Ishikawa (cell line): ENCODE measurements around the gene DTWD2.

Experiments used
- CEBPB ChIP-seq: IDR thresholded peaks from 2 replicates; pipeline ENCODE4 v1.6.1; 2012
- CREB1 ChIP-seq: IDR thresholded peaks from 2 replicates; pipeline ENCODE4 v1.6.1; 2012; ENCODE audit warnings: low read depth
- EGR1 ChIP-seq: IDR thresholded peaks from 2 replicates; pipeline ENCODE4 v1.6.1; 2012
- EP300 ChIP-seq: IDR thresholded peaks from 2 replicates; pipeline ENCODE4 v1.6.1; 2012; ENCODE audit warnings: borderline replicate concordance
- FOXM1 ChIP-seq: IDR thresholded peaks from 2 replicates; pipeline ENCODE4 v1.6.1; 2012; ENCODE audit warnings: low read depth, borderline replicate concordance
- MAX ChIP-seq: IDR thresholded peaks from 2 replicates; pipeline ENCODE4 v1.6.1; 2012
- NFIC ChIP-seq: IDR thresholded peaks from 2 replicates; pipeline ENCODE4 v1.6.1; 2012
- RAD21 ChIP-seq: IDR thresholded peaks from 2 replicates; pipeline ENCODE4 v1.6.1; 2012; ENCODE audit warnings: low read depth
- REST ChIP-seq: IDR thresholded peaks from 2 replicates; pipeline ENCODE4 v1.6.1; 2012; ENCODE audit warnings: low read depth, mild to moderate bottlenecking
- TAF1 ChIP-seq: IDR thresholded peaks from 2 replicates; pipeline ENCODE4 v1.6.1; 2012; ENCODE audit warnings: low read depth, mild to moderate bottlenecking
- TCF12 ChIP-seq: IDR thresholded peaks from 2 replicates; pipeline ENCODE4 v1.6.1; 2012; ENCODE audit warnings: low read depth
- TEAD4 ChIP-seq: IDR thresholded peaks from 2 replicates; pipeline ENCODE4 v1.6.1; 2012
- USF1 ChIP-seq: IDR thresholded peaks from 2 replicates; pipeline ENCODE4 v1.6.1; 2012
- YY1 ChIP-seq: IDR thresholded peaks from 2 replicates; pipeline ENCODE4 v1.6.1; 2012; ENCODE audit warnings: low read depth
- ZBTB7A ChIP-seq: IDR thresholded peaks from 2 replicates; pipeline ENCODE4 v1.6.1; 2012; ENCODE audit warnings: low read depth

Gene DTWD2

GRCh38 chr5:118902656-118903438 lies 85.5 kb downstream of the DTWD2 start:
- TF ChIP-seq YY1 (no peak), USF1 (no peak), EGR1 (no peak), CREB1 (no peak), EP300 (no peak)

GRCh38 chr5:118894709-118895108 lies 93.6 kb downstream of the DTWD2 start:
- TF ChIP-seq YY1: no peak

- TF ChIP-seq CEBPB (no peak), YY1 (no peak), FOXM1 (no peak), TAF1 (no peak), REST (no peak), EP300 (no peak), TEAD4 (no peak), EGR1 (no peak), USF1 (no peak), CREB1 (no peak), MAX (no peak), TCF12 (no peak), ZBTB7A (no peak), RAD21 (no peak), NFIC (no peak)
These were observed 97.1 kb downstream of the DTWD2 start for GRCh38 chr5:118891252-118891651.

GRCh38 chr5:118889165-118889564 lies 99.2 kb downstream of the DTWD2 start:
- TF ChIP-seq USF1: no peak
- no peak for TF ChIP-seq TCF12
- TF ChIP-seq NFIC: no peak

- no peak for TF ChIP-seq EP300
- TF ChIP-seq RAD21: no peak
- TF ChIP-seq YY1: no peak
These were observed 99.8 kb downstream of the DTWD2 start for GRCh38 chr5:118888556-118888955.

- TF ChIP-seq CREB1: no peak
- no peak for TF ChIP-seq TEAD4
- TF ChIP-seq NFIC: no peak
- TF ChIP-seq MAX: no peak
- no peak for TF ChIP-seq RAD21
- TF ChIP-seq USF1: no peak
- TF ChIP-seq YY1: no peak
- TF ChIP-seq ZBTB7A: no peak
- TF ChIP-seq EGR1: no peak
- TF ChIP-seq CEBPB: no peak
- TF ChIP-seq REST: no peak
- no peak for TF ChIP-seq TCF12
- no peak for TF ChIP-seq EP300
- no peak for TF ChIP-seq FOXM1
- no peak for TF ChIP-seq TAF1
These were observed 105.0 kb downstream of the DTWD2 start for GRCh38 chr5:118883362-118883761.
